K562 (cell line): ENCODE data around the gene ARMC6. TPM values are rescaled to one million over a fixed set of nuclear protein-coding genes. Genes with fewer than 3 reads are reported as not detected.
A peak's percentile ranks its signal among the peaks of the same experiment; 100 is the strongest.

ENCODE experiments used
- EHMT2 ChIP-seq: fragments of 450-650 bp; IDR thresholded peaks from 2 replicates; pipeline ENCODE4 v1.6.1; 2018; ENCODE audit warnings: antibody characterized with exemption
- EP400 ChIP-seq: fragments of 450-650 bp; IDR thresholded peaks from 2 replicates; pipeline ENCODE4 v1.6.1; 2017; ENCODE audit warnings: antibody characterized with exemption, mild to moderate bottlenecking, moderate library complexity
- FIP1L1 ChIP-seq: fragments of 200-400 bp; formaldehyde crosslinking; IDR thresholded peaks from 2 replicates; pipeline ENCODE4 v1.6.1; 2018; ENCODE audit warnings: mild to moderate bottlenecking, low read depth, low read length; ENCODE audit not compliant: poor library complexity, severe bottlenecking
- GATA2 ChIP-seq: sonication (generic); formaldehyde crosslinking; IDR thresholded peaks from 2 replicates; pipeline ENCODE4 v1.4.0; 2020; ENCODE audit warnings: mild to moderate bottlenecking, missing genetic modification reagents
- MTF1 ChIP-seq: fragments of 250-450 bp; sonication (Bioruptor Pico); IDR thresholded peaks from 2 replicates; pipeline ENCODE4 v1.9.0; 2021; ENCODE audit warnings: moderate library complexity, mild to moderate bottlenecking, inconsistent platforms, borderline replicate concordance
- NR3C1 ChIP-seq: sonication (generic); formaldehyde crosslinking; IDR thresholded peaks from 2 replicates; pipeline ENCODE4 v1.8.1; 2022; ENCODE audit warnings: missing genetic modification reagents
- NRF1 ChIP-seq, 2 experiments: fragments of 450-650 bp; IDR thresholded peaks in 1 of 2; conservative IDR thresholded peaks in 1 of 2; 2 replicates each; pipeline ENCODE4 v1.6.1; 2014; ENCODE audit warnings: mild to moderate bottlenecking in 2 of 2
- PHF8 ChIP-seq: fragments of 200-600 bp; sonication (generic); IDR thresholded peaks from 2 replicates; pipeline ENCODE4 v1.6.1; 2012; ENCODE audit warnings: mixed run types, mild to moderate bottlenecking, inconsistent platforms, low read length, moderate library complexity, borderline replicate concordance
- POLR2B ChIP-seq: fragments of 450-650 bp; IDR thresholded peaks from 2 replicates; pipeline ENCODE4 v1.6.1; 2018; ENCODE audit warnings: low read depth; ENCODE audit not compliant: partially characterized antibody
- RBM25 ChIP-seq: fragments of 200-400 bp; formaldehyde crosslinking; IDR thresholded peaks from 2 replicates; pipeline ENCODE4 v1.6.1; 2018; ENCODE audit warnings: low read length, low read depth, moderate library complexity; ENCODE audit not compliant: severe bottlenecking
- SRSF3 ChIP-seq: fragments of 200-400 bp; formaldehyde crosslinking; IDR thresholded peaks from 2 replicates; pipeline ENCODE4 v1.6.1; 2016; ENCODE audit warnings: mild to moderate bottlenecking, low read length, moderate library complexity; ENCODE audit not compliant: insufficient read depth
- ZC3H8 ChIP-seq: fragments of 450-650 bp; IDR thresholded peaks from 2 replicates; pipeline ENCODE4 v1.6.1; 2017
- ZNF124 ChIP-seq: sonication (generic); formaldehyde crosslinking; IDR thresholded peaks from 2 replicates; pipeline ENCODE4 v1.8.1; 2022; ENCODE audit warnings: missing genetic modification reagents
- ZNF212 ChIP-seq: fragments of 450-650 bp; formaldehyde crosslinking; IDR thresholded peaks from 2 replicates; pipeline ENCODE4 v1.4.0; 2020; ENCODE audit warnings: mild to moderate bottlenecking
- ZNF764 ChIP-seq: fragments of 250-450 bp; sonication (Bioruptor Pico); IDR thresholded peaks from 2 replicates; pipeline ENCODE4 v1.4.0; 2020; ENCODE audit warnings: low read depth, mild to moderate bottlenecking, moderate library complexity
- polyA plus RNA-seq, 8 experiments: library from polyadenylated mRNA; depleted of rRNA in 4 of 8; stranded (reverse) in 5 of 8; unstranded in 3 of 8; fragments of >200 nt; fragmentation: Nextera tagmentation in 2 of 8; fragmentation: Illumina TruSeq in 1 of 8; extraction: Ambion mirVana in 2 of 8; extraction: Trizol in 1 of 8; gene quantifications; 2 replicates each; pipeline versions ENCODE4 v1.2.1 to v1.2.3, GENCODE V29; 2011 to 2014; ENCODE audit warnings: inconsistent platforms in 1 of 8, missing spikeins in 1 of 8
- total RNA-seq, 7 experiments: library from RNA; depleted of rRNA in 6 of 7; stranded (reverse); fragments of >200 nt in 6 of 7; fragmentation: Illumina TruSeq in 2 of 7; extraction: Trizol in 2 of 7; gene quantifications; 2 replicates each; pipeline versions ENCODE4 v1.2.1 to v1.2.3, GENCODE V29; 2011 to 2021; ENCODE audit warnings: low replicate concordance in 1 of 7
- TF ChIP-seq, protein P1 (sequence below), 2 experiments: fragments of 450-650 bp; IDR thresholded peaks; 2 replicates each; pipeline ENCODE4 v1.6.1; 2016; ENCODE audit warnings: mild to moderate bottlenecking in 2 of 2, borderline replicate concordance in 1 of 2, low read depth in 1 of 2, moderate library complexity in 1 of 2
- TF ChIP-seq, protein P2 (sequence below): sonication (generic); formaldehyde crosslinking; IDR thresholded peaks from 2 replicates; pipeline ENCODE4 v1.8.0; 2022; ENCODE audit warnings: mild to moderate bottlenecking, missing genetic modification reagents

Gene ARMC6
- total and polyA plus RNA-seq, 9 of the 15 experiments (the other 6 are each of a cell fraction or from before 2014, with no cell fraction given): 2.1 to 93.4 (median 63.6) TPM

DNA sequence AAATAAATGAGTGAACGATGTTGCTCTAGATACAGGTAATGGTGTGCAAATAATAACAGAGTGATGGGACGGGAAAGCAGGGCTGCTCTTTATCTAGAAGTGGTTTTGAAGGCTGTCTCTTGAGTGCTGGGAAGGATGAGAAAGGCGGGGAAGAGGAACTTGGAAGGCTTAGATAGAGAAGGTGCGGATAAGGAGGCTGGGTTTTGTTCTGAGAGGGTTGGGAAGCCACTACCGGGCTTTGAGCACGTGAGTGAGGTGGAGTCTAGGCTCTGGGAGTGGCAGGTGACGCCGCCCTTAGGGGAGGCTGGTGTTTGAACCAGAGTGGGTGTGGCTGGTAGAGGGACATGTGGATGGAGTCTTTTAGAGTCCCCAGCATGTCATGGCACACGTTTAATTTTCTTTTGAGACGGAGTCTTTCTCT, 811 bp downstream of the ARMC6 start (continued):
- TF ChIP-seq ZC3H8 (no peak), GATA2 (CRISPR knock-in tag) (no peak), PHF8 (no peak), ZNF212 (no peak), ZNF764 (CRISPR knock-in tag) (no peak), POLR2B (peak; percentile 53), ZNF124 (CRISPR knock-in tag) (no peak), EP400 (0 out of 2 replicates have a peak, but pooled peaks have one; percentile 60), SRSF3 (no peak), NR3C1 (no peak), FIP1L1 (no peak), MTF1 (CRISPR knock-in tag) (no peak), NRF1 (conservative IDR thresholded peaks at IDR 0.05 in 1 of 2, IDR thresholded peaks at IDR 0.05 in 1 of 2) (no peak), EHMT2 (no peak), RBM25 (no peak)
- TF ChIP-seq, protein P1, sequence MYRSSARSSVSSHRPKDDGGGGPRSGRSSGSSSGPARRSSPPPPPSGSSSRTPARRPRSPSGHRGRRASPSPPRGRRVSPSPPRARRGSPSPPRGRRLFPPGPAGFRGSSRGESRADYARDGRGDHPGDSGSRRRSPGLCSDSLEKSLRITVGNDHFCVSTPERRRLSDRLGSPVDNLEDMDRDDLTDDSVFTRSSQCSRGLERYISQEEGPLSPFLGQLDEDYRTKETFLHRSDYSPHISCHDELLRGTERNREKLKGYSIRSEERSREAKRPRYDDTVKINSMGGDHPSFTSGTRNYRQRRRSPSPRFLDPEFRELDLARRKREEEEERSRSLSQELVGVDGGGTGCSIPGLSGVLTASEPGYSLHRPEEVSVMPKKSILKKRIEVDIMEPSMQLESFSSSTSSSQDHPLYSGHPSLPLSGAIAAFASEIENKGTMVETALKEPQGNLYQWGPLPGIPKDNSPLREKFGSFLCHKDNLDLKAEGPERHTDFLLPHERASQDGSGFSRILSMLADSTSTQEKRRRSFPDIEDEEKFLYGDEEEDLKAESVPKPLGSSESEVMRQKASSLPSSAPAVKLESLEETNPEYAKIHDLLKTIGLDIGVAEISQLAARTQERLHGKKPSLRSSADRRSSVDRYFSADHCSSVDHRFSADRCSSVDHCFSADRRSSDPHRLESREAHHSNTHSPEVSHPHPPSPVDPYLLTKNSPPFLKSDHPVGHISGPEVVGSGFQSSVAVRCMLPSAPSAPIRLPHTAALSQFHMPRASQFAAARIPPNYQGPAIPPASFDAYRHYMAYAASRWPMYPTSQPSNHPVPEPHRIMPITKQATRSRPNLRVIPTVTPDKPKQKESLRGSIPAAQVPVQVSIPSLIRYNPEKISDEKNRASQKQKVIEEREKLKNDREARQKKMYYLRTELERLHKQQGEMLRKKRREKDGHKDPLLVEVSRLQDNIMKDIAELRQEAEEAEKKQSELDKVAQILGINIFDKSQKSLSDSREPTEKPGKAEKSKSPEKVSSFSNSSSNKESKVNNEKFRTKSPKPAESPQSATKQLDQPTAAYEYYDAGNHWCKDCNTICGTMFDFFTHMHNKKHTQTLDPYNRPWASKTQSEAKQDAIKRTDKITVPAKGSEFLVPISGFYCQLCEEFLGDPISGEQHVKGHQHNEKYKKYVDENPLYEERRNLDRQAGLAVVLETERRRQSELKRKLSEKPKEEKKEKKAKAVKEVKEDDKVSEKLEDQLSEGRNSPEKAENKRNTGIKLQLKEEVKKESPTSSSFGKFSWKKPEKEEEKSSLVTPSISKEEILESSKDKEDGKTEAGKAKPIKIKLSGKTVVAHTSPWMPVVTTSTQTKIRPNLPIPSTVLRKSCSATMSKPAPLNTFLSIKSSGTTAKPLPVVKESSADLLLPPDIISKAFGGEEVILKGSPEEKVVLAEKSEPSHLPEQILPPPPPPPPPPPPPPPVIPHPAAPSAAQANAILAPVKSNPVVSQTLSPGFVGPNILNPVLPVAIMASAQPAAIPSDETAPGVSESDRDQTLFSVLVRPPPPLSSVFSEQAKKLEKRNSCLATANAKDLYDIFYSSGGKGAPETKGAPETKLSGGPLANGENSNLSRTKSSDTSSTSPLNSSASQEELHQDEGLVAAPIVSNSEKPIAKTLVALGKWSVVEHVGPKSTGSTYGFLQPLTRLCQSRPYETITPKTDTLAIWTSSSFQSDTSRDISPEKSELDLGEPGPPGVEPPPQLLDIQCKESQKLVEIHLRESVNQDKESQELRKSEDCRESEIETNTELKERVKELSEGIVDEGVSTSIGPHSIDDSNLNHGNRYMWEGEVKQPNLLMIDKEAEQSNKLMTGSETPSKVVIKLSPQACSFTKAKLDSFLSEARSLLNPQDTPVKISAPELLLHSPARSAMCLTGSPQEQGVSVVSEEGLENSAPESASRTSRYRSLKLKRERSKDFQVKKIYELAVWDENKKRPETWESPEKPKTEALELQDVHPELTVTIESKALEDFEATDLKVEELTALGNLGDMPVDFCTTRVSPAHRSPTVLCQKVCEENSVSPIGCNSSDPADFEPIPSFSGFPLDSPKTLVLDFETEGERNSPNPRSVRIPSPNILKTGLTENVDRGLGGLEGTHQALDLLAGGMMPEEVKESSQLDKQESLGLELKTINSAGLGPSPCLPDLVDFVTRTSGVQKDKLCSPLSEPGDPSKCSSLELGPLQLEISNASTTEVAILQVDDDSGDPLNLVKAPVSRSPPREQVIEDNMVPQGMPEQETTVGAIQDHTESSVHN (IDR thresholded peaks at IDR 0.05; ENCODE audit: borderline replicate concordance in 1 of 2, low read depth in 1 of 2): peak in 1 of 2 experiments; percentile 77; a peak in 2 of 4 replicates
- TF ChIP-seq, protein P2, sequence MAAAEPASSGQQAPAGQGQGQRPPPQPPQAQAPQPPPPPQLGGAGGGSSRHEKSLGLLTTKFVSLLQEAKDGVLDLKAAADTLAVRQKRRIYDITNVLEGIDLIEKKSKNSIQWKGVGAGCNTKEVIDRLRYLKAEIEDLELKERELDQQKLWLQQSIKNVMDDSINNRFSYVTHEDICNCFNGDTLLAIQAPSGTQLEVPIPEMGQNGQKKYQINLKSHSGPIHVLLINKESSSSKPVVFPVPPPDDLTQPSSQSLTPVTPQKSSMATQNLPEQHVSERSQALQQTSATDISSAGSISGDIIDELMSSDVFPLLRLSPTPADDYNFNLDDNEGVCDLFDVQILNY (CRISPR knock-in tag): no peak
